Neural crest cell (in vitro differentiated cells): ENCODE measurements around the gene HSP90AB1. TPM values are rescaled to one million over a fixed set of nuclear protein-coding genes. Genes with fewer than 3 reads are reported as not detected.
A peak's percentile ranks its signal among the peaks of the same experiment; 100 is the strongest.

Experiments used
- DNase-seq: peaks from one replicate; pipeline ENCODE4 v3.0.0; 2021; ENCODE audit warnings: low read depth, mixed read lengths, low spot score
- H3K27ac Mint-ChIP-seq: one replicate; pipeline ENCODE4 v1.8.0; 2021; ENCODE audit warnings: mild to moderate bottlenecking, mixed read lengths; ENCODE audit not compliant: unreplicated experiment
- H3K27me3 Mint-ChIP-seq: 2 replicates; pipeline ENCODE4 v1.8.0; 2021; ENCODE audit warnings: low read depth, mild to moderate bottlenecking, mixed read lengths
- H3K36me3 Mint-ChIP-seq: 2 replicates; pipeline ENCODE4 v1.8.0; 2021; ENCODE audit warnings: low read depth, mild to moderate bottlenecking, mixed read lengths
- H3K4me1 Mint-ChIP-seq: 2 replicates; pipeline ENCODE4 v1.8.0; 2021; ENCODE audit warnings: mixed read lengths
- H3K4me3 Mint-ChIP-seq: one replicate; pipeline ENCODE4 v1.8.0; 2021; ENCODE audit warnings: mild to moderate bottlenecking, mixed read lengths
- H3K9me3 Mint-ChIP-seq: 2 replicates; pipeline ENCODE4 v1.8.0; 2021; ENCODE audit warnings: mixed read lengths
- total RNA-seq: library from RNA; stranded (reverse); gene quantifications from 2 replicates; pipeline ENCODE4 v1.2.1, GENCODE V29; 2021
- TF ChIP-seq, protein P1 (sequence below): fragments of 200-600 bp; sonication (generic); conservative IDR thresholded peaks from 2 replicates; pipeline ENCODE4 v1.5.0; 2021; ENCODE audit warnings: antibody characterized with exemption, mild to moderate bottlenecking

Gene HSP90AB1
- total RNA-seq, 1 donor from 2014 or later: 1,508 TPM

DNA sequence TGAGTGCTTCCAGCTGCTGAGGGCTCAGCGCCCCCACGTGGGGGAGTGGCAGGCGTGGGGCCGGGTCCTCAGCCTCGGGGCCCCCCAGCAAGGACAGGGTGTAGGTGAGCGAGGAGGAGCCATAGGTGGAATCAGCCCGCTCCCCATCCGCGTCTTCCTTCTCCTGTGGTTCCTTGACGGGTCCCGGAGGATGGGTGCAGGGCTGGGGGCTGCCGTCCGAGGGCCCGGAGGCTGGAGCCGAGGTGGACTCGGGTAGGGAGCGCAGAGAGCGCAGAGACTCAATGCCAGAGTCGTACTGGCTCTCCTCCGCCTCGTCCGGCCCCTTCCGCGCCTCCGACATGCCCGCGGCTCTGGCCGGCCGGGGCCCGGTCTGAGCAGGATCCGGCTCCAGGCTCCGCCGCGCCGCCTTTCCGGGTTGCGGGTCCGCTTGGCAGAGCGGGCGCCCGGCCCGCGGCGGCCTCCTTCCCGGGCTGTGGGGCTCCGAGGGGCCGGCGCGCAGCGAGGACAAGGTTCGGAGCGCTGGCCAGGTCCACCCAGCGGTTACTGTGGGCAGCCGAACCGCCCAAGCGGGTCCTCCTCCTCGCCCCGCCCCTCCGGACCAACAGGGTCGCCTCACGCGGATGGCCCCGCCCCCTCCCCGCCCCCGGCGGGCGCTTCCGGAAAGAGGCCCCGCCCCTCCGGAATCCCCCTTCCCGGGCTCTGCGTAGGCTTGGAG lies 18.3 kb downstream of the HSP90AB1 start, which contains the start of gene NFKBIE:
Gene NFKBIE (minus strand): TSS at position 545 of the 715 bp plus-strand sequence. CDS start 205 bp downstream, at position 340.
- H3K27ac Mint-ChIP-seq: peak within 1 kb of the TSS; percentile 89
- peak; percentile 94 for DNase-seq
- no peaks in the 10 kb centered on the region for H3K9me3 Mint-ChIP-seq
- peak within 1 kb of the TSS; percentile 96 for H3K4me3 Mint-ChIP-seq
- H3K4me1 Mint-ChIP-seq: peaks cover 66% of the 10 kb centered on the region
- TF ChIP-seq, protein P1, sequence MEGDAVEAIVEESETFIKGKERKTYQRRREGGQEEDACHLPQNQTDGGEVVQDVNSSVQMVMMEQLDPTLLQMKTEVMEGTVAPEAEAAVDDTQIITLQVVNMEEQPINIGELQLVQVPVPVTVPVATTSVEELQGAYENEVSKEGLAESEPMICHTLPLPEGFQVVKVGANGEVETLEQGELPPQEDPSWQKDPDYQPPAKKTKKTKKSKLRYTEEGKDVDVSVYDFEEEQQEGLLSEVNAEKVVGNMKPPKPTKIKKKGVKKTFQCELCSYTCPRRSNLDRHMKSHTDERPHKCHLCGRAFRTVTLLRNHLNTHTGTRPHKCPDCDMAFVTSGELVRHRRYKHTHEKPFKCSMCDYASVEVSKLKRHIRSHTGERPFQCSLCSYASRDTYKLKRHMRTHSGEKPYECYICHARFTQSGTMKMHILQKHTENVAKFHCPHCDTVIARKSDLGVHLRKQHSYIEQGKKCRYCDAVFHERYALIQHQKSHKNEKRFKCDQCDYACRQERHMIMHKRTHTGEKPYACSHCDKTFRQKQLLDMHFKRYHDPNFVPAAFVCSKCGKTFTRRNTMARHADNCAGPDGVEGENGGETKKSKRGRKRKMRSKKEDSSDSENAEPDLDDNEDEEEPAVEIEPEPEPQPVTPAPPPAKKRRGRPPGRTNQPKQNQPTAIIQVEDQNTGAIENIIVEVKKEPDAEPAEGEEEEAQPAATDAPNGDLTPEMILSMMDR: peak; percentile 44
- no peaks in the 10 kb centered on the region for H3K36me3 Mint-ChIP-seq
- H3K27me3 Mint-ChIP-seq: peaks cover 19% of the 10 kb centered on the region

DNA sequence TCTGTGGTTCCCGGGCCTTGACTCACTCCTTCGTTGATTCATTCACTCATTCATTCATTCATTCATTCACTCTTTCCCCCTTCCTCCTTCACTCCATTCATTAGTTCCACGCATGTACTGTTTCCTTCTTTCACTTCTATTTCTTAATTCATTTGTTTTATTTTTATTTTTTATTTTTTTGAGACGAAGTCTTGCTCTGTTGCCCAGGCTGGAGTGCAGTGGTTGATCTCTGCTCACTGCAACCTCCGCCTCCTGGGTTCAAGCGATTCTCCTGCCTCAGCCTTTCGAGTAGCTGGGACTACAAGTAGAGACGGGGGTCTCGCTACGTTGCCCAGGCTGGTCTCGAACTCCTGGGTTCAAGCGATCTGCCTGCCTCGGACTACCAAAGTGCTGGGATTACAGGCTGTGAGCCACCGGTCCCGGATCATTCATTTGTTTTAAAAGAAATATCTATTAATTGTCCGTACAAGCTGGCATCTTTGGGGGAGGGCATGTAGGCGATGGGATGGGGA lies 18.9 kb downstream of the HSP90AB1 start:
- H3K27ac Mint-ChIP-seq: no peak overlapping the region
- no peaks in the 10 kb centered on the region for H3K36me3 Mint-ChIP-seq
- TF ChIP-seq, protein P1: no peak
- H3K27me3 Mint-ChIP-seq: peaks cover 19% of the 10 kb centered on the region
- H3K4me1 Mint-ChIP-seq: peaks cover 66% of the 10 kb centered on the region
- H3K4me3 Mint-ChIP-seq: peak overlapping the region; percentile 89
- H3K9me3 Mint-ChIP-seq: no peaks in the 10 kb centered on the region
- no peak for DNase-seq

DNA sequence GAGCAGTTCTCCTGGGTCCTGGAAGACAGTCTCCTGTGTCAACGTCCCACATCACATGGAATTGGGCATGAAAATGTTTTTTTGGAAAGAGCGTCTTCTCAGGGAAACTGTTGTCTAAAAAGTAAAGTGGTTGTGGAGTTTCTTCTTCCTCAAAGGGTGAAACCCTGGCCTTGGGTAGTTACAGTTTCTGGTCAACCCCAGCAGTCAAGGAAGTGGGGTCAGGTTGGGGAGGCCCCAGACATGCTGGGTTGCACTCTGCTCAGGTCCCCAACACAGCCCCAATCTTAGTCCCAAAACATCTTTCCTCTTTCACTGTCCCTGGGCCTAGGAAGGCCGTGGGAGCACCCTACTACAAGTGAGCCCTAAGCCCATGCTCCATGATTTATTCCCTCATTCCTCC lies 19.4 kb downstream of the HSP90AB1 start:
- Mint-ChIP-seq H3K27me3 (peaks cover 19% of the 10 kb centered on the region), H3K27ac (peak overlapping the region; percentile 24), H3K4me3 (peak overlapping the region; percentile 89), H3K9me3 (no peaks in the 10 kb centered on the region), H3K4me1 (peaks cover 70% of the 10 kb centered on the region), H3K36me3 (no peaks in the 10 kb centered on the region)
- DNase-seq: no peak
- TF ChIP-seq, protein P1: no peak

- H3K36me3 Mint-ChIP-seq: no peaks in the 10 kb centered on the region
- TF ChIP-seq, protein P1: no peak
- peak overlapping the region; percentile 12 for H3K27ac Mint-ChIP-seq
- no peaks in the 10 kb centered on the region for H3K9me3 Mint-ChIP-seq
- peaks cover 77% of the 10 kb centered on the region for H3K4me1 Mint-ChIP-seq
- peaks cover 19% of the 10 kb centered on the region for H3K27me3 Mint-ChIP-seq
- peak overlapping the region; percentile 89 for H3K4me3 Mint-ChIP-seq
- no peak for DNase-seq
These were observed 20.4 kb downstream of the HSP90AB1 start for GRCh38 chr6:44267252-44267651.

GRCh38 chr6:44268095-44268628 lies 21.3 kb downstream of the HSP90AB1 start:
- peaks cover 75% of the 10 kb centered on the region for H3K4me1 Mint-ChIP-seq
- no peaks in the 10 kb centered on the region for H3K36me3 Mint-ChIP-seq
- H3K27ac Mint-ChIP-seq: peak overlapping the region; percentile 87
- peak; percentile 60 for DNase-seq
- no peaks in the 10 kb centered on the region for H3K9me3 Mint-ChIP-seq
- TF ChIP-seq, protein P1: peak; percentile 97
- peak overlapping the region; percentile 89 for H3K4me3 Mint-ChIP-seq
- H3K27me3 Mint-ChIP-seq: peaks cover 22% of the 10 kb centered on the region
